Jurkat, Clone E6-1 (cell line): ENCODE data around the gene TPSB2.
"Not testable (repeated sequence)": the region's sequence is repeated elsewhere in the genome, so short reads cannot be mapped to it uniquely, and the experiment has no call there.

ENCODE experiments used
- DNase-seq: peaks from one replicate; pipeline ENCODE4 v3.0.0-alpha.2; 2011; ENCODE audit warnings: low read depth, low spot score
- H3K4me3 ChIP-seq: 2 replicates; pipeline ENCODE4 v1.5.1; 2011; ENCODE audit warnings: mild to moderate bottlenecking, low read length, control low read depth, moderate library complexity

TPSB2 gene

DNA sequence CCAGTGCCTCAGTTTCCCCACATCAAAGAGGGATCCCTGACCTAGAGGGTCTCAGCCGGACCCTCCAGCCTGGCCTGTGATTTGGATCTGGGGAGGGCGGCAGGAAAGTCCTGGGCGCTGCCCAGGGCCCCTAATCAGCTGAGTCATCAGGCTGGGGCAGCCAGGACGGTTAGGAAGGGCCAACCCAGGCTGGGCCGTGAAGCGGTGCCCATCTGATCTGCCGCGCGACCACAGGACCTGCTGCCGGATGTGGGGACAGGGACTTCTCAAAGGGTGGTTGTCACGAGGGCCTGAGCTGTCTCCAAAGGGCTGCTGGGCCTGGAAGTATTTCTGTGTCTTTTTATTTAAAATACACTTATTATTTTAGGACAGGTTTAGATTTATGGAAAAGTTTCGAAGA is 14.9 kb upstream of the TPSB2 start:
- no peak overlapping the region for H3K4me3 ChIP-seq
- DNase-seq, result peak; percentile 29

DNA sequence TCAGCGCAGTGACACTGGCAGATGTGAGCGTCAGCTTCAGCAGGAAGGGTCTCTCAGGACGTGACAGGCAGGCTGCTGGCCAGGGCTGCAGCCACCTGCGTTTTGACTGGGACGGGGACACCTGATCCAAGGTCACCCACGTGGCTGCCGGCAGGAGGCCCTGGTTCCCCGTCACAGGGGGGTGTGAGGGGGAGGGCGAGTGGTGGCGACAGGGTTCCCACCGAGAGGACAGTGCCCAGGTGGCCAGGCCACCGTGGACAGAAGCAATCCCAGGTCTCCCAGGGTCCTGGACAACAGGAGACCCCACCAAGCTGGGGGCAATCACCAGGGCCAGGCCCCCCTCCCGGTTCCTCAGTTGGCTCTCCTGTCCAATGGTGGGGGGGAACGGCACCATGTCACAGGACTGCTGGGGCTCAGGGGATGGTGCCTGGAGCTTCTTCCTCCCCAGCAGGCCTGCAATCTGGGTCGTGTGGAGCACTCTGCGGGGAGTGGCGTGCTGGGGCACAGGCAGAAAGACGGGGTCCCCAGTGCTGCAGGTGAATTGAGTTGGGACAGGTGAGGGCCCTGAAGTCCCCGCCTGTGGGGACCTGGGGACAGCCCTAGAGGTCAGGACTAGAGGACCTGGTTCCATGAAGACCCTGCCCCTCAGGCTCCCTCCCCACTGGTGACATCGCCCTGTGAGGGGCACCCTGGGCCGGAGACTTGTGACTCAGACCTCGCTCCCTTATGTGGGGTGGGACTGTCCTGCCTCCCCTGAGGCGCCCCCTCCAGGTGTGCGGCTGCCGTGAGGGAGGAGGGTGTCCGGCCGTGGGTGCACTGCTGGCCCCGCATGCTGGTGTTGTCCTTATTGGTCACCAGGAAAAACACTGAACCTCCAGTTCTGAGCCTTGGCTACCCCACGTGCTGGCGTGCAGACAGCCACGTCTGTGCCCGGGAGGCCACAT is 14.2 kb upstream of the TPSB2 start:
- H3K4me3 ChIP-seq, result not testable (repeated sequence)

GRCh38 chr16:1243363-1243762 is 13.4 kb upstream of the TPSB2 start:
- DNase-seq, H3K4me3 ChIP-seq: not testable (repeated sequence)

More for the DNA sequence above, 14.2 kb upstream of the TPSB2 start:
- DNase-seq, result not testable (repeated sequence)

DNA sequence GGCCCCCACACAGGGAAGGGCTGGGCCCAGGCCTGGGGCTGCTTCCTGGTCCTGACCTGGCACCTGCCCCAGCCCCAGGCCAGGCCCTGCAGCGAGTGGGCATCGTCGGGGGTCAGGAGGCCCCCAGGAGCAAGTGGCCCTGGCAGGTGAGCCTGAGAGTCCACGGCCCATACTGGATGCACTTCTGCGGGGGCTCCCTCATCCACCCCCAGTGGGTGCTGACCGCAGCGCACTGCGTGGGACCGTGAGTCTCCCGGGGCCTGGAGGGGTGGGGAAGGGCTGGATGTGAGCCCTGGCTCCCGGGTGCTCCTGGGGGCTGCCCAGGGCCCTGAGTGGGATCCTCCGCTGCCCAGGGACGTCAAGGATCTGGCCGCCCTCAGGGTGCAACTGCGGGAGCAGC is 11.1 kb upstream of the TPSB2 start:
- DNase-seq, H3K4me3 ChIP-seq: not testable (repeated sequence)

- not testable (repeated sequence) for DNase-seq, H3K4me3 ChIP-seq
Measured at GRCh38 chr16:1240436-1240835, 10.5 kb upstream of the TPSB2 start, which contains the start of gene TPSAB1. Gene TPSAB1 (plus strand): TSS chr16:1240705. CDS start chr16:1240939, 234 bp downstream.

GRCh38 chr16:1239575-1239974 is 9.6 kb upstream of the TPSB2 start:
- not testable (repeated sequence) for H3K4me3 ChIP-seq, DNase-seq

- not testable (repeated sequence) for DNase-seq, H3K4me3 ChIP-seq
Measured at GRCh38 chr16:1238909-1239308, 8.9 kb upstream of the TPSB2 start.

GRCh38 chr16:1237990-1238389 is 8.0 kb upstream of the TPSB2 start:
- no peak overlapping the region for H3K4me3 ChIP-seq
- no peak for DNase-seq

DNA sequence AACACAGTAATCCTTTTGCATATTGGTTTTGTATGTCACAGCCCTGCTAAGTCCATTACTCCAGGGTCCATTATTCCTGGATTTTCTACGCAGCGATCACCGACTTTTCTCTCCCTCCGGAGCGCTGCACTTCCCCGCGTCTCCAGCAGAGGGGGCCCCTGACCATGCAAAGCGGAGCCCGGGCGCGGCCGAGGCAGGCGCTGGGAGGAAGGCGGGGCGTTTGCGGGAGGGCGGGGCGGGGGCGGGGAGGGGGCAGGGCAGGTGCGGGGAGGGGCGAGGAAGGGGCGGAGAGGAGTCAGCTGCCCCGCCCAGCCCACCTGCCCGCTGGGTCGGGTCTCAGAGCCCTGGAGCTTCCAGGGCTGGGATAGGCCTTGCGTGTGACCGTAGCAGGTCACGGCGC is 6.7 kb upstream of the TPSB2 start:
- H3K4me3 ChIP-seq, DNase-seq: not testable (repeated sequence)

DNA sequence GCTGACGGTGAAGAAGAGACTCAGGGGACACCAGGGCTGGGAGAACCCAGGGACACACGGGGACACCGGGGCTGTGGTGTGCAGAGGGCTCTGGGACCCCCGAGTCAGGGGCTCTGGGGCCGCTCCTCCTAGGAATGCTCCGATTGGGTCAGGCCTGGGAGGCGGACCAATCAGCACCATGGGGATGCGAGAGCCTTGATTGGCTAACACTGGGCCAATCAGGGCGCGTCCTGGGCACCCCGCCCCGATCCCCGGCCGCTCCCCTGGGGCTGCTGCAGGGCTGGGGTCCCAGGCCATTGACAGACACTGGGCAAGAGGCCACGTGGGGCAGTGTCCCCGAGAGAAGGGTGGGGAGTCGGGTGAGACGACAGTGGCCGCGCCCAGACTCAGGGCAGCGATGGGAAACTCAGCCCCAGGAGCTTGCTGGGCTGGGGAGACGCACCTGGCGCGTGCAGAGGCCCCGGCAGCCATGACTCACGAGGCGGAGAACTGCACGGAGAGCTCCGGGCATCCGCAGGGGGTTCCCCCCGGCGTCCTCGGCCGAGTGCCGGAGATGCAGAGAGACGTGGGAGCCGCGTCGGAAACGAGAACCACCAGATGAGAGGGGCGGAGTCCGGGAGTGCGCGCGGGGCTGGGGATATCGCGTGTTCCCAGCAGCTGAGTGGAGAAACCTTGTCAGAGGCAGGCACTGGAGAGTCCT is 2.2 kb upstream of the TPSB2 start:
- not testable (repeated sequence) for H3K4me3 ChIP-seq, DNase-seq

DNA sequence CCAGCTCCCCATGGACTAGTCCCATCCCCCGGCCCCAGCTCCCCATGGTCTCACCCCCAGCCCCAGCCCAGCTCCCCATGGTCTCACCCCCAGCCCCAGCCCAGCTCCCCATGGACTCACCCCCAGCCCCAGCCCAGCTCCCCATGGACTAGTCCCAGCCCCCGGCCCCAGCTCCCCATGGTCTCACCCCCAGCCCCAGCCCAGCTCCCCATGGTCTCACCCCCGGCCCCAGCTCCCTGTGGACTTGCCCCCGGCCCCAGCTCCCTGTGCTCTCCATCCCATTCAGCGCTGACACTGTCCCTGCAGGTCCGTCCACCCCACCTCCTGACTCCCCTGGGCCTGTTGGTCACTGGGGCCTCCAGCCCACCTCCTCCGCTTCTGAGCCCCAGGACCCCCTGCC is 1.3 kb upstream of the TPSB2 start:
- not testable (repeated sequence) for H3K4me3 ChIP-seq, DNase-seq

DNA sequence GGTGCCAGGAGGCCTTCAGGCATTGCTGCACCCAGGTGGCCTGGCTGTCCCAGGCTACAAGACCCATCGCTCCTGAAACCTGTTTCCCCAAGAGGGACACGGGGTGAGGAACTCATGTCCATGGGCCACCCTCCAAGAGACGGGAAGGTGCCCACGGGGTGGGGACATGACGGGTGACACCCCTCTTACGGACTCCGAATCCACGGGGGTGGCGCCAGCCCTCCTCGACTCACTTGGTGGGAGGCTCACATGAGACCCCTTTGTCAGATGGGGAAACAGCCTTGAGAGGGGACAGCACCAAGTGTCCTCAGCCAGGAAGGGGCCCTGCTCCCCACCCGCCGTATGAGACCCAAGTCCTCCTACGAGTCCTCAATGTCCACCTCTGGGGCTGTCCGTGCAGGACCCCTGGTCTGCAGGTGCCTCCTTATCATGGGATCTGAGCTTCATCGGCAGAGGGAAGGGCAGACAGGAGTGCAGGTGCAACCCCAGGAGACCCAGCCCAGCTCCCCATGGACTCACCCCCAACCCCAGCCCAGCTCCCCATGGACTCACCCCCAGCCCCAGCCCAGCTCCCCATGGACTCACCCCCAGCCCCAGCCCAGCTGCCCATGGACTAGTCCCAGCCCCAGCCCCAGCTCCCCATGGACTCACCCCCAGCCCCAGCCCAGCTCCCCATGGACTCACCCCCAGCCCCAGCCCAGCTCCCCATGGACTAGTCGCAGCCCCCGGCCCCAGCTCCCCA is 658 bp upstream of the TPSB2 start:
- H3K4me3 ChIP-seq, result not testable (repeated sequence)

DNA sequence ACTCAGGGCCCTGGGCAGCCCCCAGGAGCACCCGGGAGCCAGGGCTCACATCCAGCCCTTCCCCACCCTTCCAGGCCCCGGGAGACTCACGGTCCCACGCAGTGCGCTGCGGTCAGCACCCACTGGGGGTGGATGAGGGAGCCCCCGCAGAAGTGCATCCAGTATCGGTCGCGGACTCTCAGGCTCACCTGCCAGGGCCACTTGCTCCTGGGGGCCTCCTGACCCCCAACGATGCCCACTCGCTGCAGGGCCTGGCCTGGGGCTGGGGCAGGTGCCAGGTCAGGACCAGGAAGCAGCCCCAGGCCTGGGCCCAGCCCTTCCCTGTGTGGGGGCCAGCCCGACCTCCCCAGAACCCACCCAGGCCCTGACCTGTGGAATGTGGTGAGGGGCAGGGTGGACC is 508 bp downstream of the TPSB2 start:
- not testable (repeated sequence) for DNase-seq, H3K4me3 ChIP-seq

More for the DNA sequence above, 658 bp upstream of the TPSB2 start:
- DNase-seq, result not testable (repeated sequence)

DNA sequence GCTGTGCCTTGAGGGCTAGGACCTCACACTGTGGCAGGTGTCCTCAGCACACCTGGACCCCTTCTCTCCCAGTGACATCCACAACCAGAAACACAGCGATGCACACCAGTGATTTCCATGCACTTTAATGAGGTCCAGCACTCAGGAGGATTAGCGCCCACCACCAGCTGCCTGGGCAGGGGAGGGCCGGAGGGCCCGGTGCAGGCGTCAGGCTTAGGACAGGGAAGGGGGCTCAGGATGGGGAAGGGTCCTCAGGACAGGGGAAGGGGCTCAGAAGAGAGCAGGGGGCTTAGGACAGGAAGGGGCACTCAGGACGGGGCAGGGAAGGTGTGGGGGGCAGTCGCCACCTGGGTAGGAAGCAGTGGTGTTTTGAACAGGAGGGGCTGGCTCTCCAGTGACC is 1.8 kb downstream of the TPSB2 start:
- H3K4me3 ChIP-seq, DNase-seq: not testable (repeated sequence)

DNA sequence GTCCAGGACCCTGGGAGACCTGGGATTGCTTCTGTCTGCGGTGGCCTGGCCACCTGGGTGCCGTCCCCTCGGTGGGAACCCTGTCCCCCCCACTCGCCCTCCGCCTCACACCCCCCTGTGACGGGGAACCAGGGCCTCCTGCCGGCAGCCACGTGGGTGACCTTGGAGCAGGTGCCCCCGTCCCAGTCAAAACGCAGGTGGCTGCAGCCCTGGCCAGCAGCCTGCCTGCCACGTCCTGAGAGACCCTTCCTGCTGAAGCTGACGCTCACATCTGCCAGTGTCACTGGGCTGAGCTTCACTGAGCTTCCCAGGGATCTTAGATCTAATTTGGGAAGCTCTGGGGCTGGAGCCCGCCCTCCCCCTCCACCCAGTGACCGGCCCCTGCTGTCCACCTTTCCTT is 3.3 kb downstream of the TPSB2 start:
- not testable (repeated sequence) for DNase-seq

DNA sequence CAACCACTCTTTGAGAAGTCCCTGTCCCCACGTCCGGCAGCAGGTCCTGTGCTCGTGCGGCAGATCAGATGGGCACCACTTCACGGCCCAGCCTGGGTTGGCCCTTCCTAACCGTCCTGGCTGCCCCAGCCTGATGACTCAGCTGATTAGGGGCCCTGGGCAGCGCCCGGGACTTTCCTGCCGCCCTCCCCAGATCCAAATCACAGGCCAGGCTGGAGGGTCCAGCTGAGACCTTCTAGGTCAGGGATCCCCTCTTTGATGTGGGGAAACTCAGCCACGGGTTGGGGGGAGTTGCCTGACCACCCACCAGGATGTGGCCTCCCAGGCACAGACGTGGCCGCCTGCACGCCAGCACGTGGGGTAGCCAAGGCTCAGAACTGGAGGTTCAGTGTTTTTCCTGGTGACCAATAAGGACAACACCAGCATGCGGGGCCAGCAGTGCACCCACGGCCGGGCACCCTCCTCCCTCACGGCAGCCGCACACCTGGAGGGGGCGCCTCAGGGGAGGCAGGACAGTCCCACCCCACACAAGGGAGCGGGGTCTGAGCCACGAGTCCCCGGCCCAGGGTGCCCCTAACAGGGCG is 4.2 kb downstream of the TPSB2 start:
- DNase-seq, H3K4me3 ChIP-seq: not testable (repeated sequence)

More for the DNA sequence above, 3.3 kb downstream of the TPSB2 start:
- not testable (repeated sequence) for H3K4me3 ChIP-seq

- no peak within 1 kb of the TSS for H3K4me3 ChIP-seq
- no peak for DNase-seq
Measured at GRCh38 chr16:1225051-1225451, 4.9 kb downstream of the TPSB2 start, which contains the start of gene TPSG1. Gene TPSG1 (minus strand): TSS chr16:1225268. CDS start chr16:1225252, 16 bp downstream.

DNA sequence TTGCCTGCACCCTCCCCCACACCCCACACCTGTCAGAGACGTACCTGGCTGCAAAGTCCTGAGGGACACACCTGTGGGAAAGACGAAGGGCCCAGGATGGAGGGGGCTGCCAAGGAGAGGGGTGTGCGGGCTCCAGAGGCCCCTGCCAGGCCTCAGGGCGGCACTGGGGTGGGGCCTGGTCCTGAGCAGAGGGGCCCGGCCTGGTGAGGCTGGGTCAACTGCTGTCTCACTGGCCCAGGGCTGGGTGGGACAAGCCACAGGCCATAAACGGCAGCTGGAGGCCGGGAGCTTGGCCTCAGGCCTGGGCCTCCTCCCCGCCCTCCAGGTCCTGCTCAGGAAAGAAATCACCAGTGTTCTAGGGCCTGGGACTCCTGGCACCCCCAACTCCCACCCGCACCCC is 5.4 kb downstream of the TPSB2 start:
- no peak overlapping the region for H3K4me3 ChIP-seq

More for the DNA sequence above, 5.4 kb downstream of the TPSB2 start:
- DNase-seq, result no peak
